ENCODE measurements around the gene IL15. TPM values are rescaled to one million over a fixed set of nuclear protein-coding genes. Genes with fewer than 3 reads are reported as not detected.

Gene IL15
- total RNA-seq, 1 experiment from 2014 or later: 7.1 TPM

DNA sequence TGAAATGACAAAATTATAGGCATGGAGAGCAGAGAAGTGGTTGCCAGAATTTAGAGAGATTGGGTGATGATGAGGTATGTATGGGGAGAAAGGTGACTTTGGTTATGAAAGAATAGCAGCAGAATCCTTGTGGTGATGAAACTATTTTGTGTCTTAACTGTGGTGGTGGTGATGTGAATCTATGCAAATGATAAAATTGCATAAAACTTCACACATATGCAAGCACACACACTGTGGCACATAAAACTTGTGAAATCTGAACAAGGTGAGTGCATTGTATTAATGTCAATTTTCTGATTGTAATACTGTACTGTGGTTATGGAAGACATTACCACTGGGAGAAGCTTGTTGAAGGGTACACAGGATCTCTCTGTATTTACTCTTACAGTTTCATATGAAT, 91.0 kb downstream of the IL15 start:
- no peak for DNase-seq
- H3K27me3 ChIP-seq (ENCODE audit: low read length): no peaks in the 10 kb centered on the region
- BruUV-seq (replicated peaks): no TSS peak
- 0 out of 2 replicates have a peak, but pooled peaks cover 2% of the 10 kb centered on the region for H3K36me3 ChIP-seq (ENCODE audit: low read depth, low read length)
- H3K9ac ChIP-seq (ENCODE audit: low read length): no peak overlapping the region
- POLR2A ChIA-PET (ENCODE audit: unreplicated experiment): no interaction called here
- H3K79me2 ChIP-seq (ENCODE audit: low read length): no peaks in the 10 kb centered on the region
- H4K20me1 ChIP-seq (ENCODE audit: low read length): no peaks in the 10 kb centered on the region
- H3K27ac ChIP-seq (ENCODE audit: low read length): no peak overlapping the region
- peaks cover 3% of the 10 kb centered on the region for H3F3A ChIP-seq (ENCODE audit: low read length, unreplicated experiment)
- CTCF ChIA-PET: interaction anchor here (0.5 kb wide), 1 partner anchor 306 kb away, joined by 6 read pairs; no protein-coding TSS in a partner anchor
- TF ChIP-seq EZH2phosphoT487 (IDR thresholded peaks at IDR 0.05; ENCODE audit: borderline replicate concordance, low read length) (no peak), EZH2 (IDR thresholded peaks at IDR 0.05; ENCODE audit: low read length, unreplicated experiment) (no peak)
- TF ChIP-seq, protein P1, sequence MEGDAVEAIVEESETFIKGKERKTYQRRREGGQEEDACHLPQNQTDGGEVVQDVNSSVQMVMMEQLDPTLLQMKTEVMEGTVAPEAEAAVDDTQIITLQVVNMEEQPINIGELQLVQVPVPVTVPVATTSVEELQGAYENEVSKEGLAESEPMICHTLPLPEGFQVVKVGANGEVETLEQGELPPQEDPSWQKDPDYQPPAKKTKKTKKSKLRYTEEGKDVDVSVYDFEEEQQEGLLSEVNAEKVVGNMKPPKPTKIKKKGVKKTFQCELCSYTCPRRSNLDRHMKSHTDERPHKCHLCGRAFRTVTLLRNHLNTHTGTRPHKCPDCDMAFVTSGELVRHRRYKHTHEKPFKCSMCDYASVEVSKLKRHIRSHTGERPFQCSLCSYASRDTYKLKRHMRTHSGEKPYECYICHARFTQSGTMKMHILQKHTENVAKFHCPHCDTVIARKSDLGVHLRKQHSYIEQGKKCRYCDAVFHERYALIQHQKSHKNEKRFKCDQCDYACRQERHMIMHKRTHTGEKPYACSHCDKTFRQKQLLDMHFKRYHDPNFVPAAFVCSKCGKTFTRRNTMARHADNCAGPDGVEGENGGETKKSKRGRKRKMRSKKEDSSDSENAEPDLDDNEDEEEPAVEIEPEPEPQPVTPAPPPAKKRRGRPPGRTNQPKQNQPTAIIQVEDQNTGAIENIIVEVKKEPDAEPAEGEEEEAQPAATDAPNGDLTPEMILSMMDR (conservative IDR thresholded peaks at IDR 0.05; ENCODE audit: low read depth, low read length): no peak
- intact Hi-C loops (cut with micrococcal nuclease): loop anchor here (10.0 kb wide), 1 partner anchor 127 kb away; no protein-coding TSS in a partner anchor
- no peak overlapping the region for H3K4me2 ChIP-seq (ENCODE audit: low read length)
- no peaks in the 10 kb centered on the region for H3K9me2 ChIP-seq (replicated peaks; ENCODE audit: low read length)
- no peak overlapping the region for H2AFZ ChIP-seq (ENCODE audit: low read length)
- no peak overlapping the region for H3K4me3 ChIP-seq (ENCODE audit: low read length)
- H3K9me3 ChIP-seq (ENCODE audit: low read length): no peaks in the 10 kb centered on the region
- H3K4me1 ChIP-seq (ENCODE audit: insufficient read depth, low read length): peaks cover 21% of the 10 kb centered on the region
- ATAC-seq: no peak

- Histone ChIP-seq H2AFZ (ENCODE audit: low read length) (no peak overlapping the region), H4K20me1 (ENCODE audit: low read length) (no peaks in the 10 kb centered on the region), H3K4me1 (ENCODE audit: insufficient read depth, low read length) (peaks cover 4% of the 10 kb centered on the region; the same call in 1 of the 2 replicates), H3K27ac (ENCODE audit: low read length) (no peak overlapping the region), H3K4me2 (ENCODE audit: low read length) (no peak overlapping the region), H3K27me3 (ENCODE audit: low read length) (no peaks in the 10 kb centered on the region), H3K9ac (ENCODE audit: low read length) (no peak overlapping the region), H3K9me2 (replicated peaks; ENCODE audit: low read length) (no peaks in the 10 kb centered on the region), H3K9me3 (ENCODE audit: low read length) (no peaks in the 10 kb centered on the region), H3K4me3 (ENCODE audit: low read length) (no peak overlapping the region), H3K79me2 (ENCODE audit: low read length) (no peaks in the 10 kb centered on the region), H3K36me3 (ENCODE audit: low read depth, low read length) (0 out of 2 replicates have a peak, but pooled peaks cover 2% of the 10 kb centered on the region), H3F3A (ENCODE audit: low read length, unreplicated experiment) (no peaks in the 10 kb centered on the region)
- ChIA-PET CTCF (no interaction called here), POLR2A (ENCODE audit: unreplicated experiment) (no interaction called here)
- DNase-seq (peak; percentile 19), ATAC-seq (no peak)
- TF ChIP-seq, protein P1 (conservative IDR thresholded peaks at IDR 0.05; ENCODE audit: low read depth, low read length): no peak
- TF ChIP-seq EZH2 (IDR thresholded peaks at IDR 0.05; ENCODE audit: low read length, unreplicated experiment): no peak
- TF ChIP-seq EZH2phosphoT487 (IDR thresholded peaks at IDR 0.05; ENCODE audit: borderline replicate concordance, low read length): no peak
- intact Hi-C loops (cut with micrococcal nuclease): no loop called here
- no TSS peak for BruUV-seq (replicated peaks)
Observed at GRCh38 chr4:141730805-141731204, 94.4 kb downstream of the IL15 start.

DNA sequence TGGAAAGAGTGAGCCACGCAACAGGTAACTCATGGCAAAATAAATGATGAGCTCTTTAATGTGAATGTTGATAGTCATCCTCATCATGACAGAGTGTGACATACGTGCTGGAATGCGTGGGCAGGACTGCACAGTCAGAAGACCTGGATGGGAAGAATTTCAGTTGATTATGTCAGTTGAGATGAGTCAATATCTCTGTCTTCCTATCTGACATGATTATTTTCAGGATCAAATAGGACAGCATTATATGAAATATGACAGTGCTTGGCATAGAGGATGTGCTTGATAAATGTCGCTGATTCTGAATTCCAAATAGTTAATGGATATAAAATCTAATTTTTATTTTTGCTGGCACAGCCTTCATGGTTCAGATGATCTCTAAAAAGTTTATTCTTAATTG, 95.1 kb downstream of the IL15 start:
- ChIA-PET POLR2A (ENCODE audit: unreplicated experiment) (no interaction called here), CTCF (no interaction called here)
- Histone ChIP-seq H3K4me3 (ENCODE audit: low read length) (no peak overlapping the region), H3K27ac (ENCODE audit: low read length) (no peak overlapping the region), H3K9ac (ENCODE audit: low read length) (no peak overlapping the region), H3K36me3 (ENCODE audit: low read depth, low read length) (0 out of 2 replicates have a peak, but pooled peaks cover 2% of the 10 kb centered on the region), H3K79me2 (ENCODE audit: low read length) (no peaks in the 10 kb centered on the region), H3K4me1 (ENCODE audit: insufficient read depth, low read length) (peaks cover 4% of the 10 kb centered on the region; the same call in 1 of the 2 replicates), H3K4me2 (ENCODE audit: low read length) (no peak overlapping the region), H3K9me3 (ENCODE audit: low read length) (no peaks in the 10 kb centered on the region), H3K27me3 (ENCODE audit: low read length) (no peaks in the 10 kb centered on the region), H4K20me1 (ENCODE audit: low read length) (no peaks in the 10 kb centered on the region), H3K9me2 (replicated peaks; ENCODE audit: low read length) (no peaks in the 10 kb centered on the region), H2AFZ (ENCODE audit: low read length) (no peak overlapping the region), H3F3A (ENCODE audit: low read length, unreplicated experiment) (no peaks in the 10 kb centered on the region)
- ATAC-seq (no peak), DNase-seq (peak; percentile 49)
- BruUV-seq (replicated peaks): no TSS peak
- TF ChIP-seq, protein P1 (conservative IDR thresholded peaks at IDR 0.05; ENCODE audit: low read depth, low read length): no peak
- TF ChIP-seq EZH2 (IDR thresholded peaks at IDR 0.05; ENCODE audit: low read length, unreplicated experiment) (no peak), EZH2phosphoT487 (IDR thresholded peaks at IDR 0.05; ENCODE audit: borderline replicate concordance, low read length) (no peak)
- intact Hi-C loops (cut with micrococcal nuclease): no loop called here
